ENCODE data around the gene FGF11.
A peak's percentile ranks its signal among the peaks of the same experiment; 100 is the strongest.

Gene FGF11

DNA sequence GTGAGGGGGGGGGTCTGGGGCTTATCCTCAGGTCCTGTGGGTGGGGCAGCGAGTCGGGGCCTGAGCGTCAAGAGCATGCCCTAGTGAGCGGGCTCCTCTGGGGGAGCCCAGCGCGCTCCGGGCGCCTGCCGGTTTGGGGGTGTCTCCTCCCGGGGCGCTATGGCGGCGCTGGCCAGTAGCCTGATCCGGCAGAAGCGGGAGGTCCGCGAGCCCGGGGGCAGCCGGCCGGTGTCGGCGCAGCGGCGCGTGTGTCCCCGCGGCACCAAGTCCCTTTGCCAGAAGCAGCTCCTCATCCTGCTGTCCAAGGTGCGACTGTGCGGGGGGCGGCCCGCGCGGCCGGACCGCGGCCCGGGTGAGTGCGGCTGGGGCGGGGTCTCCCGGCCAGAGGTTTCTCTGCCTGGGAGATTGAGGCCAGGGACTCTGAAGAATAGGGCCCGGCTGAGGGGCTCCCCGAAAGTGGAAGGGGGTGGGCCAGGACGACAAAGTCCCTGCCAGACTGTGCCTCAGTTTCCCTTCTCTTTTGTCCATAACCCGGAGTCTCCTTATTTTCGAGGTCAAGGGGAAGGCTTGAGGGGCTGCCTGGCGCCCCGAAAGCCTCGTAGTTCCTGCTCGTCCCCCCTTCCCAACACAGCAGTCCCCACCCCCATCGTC is at the start of gene FGF11:
Gene FGF11, plus strand, starts transcription at position 51 of the 651 bp plus-strand sequence. Its CDS starts 109 bp downstream, at position 160.
- DNase-seq (ENCODE audit: low spot score) = no peak
- TF ChIP-seq, protein P1, sequence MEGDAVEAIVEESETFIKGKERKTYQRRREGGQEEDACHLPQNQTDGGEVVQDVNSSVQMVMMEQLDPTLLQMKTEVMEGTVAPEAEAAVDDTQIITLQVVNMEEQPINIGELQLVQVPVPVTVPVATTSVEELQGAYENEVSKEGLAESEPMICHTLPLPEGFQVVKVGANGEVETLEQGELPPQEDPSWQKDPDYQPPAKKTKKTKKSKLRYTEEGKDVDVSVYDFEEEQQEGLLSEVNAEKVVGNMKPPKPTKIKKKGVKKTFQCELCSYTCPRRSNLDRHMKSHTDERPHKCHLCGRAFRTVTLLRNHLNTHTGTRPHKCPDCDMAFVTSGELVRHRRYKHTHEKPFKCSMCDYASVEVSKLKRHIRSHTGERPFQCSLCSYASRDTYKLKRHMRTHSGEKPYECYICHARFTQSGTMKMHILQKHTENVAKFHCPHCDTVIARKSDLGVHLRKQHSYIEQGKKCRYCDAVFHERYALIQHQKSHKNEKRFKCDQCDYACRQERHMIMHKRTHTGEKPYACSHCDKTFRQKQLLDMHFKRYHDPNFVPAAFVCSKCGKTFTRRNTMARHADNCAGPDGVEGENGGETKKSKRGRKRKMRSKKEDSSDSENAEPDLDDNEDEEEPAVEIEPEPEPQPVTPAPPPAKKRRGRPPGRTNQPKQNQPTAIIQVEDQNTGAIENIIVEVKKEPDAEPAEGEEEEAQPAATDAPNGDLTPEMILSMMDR (IDR thresholded peaks at IDR 0.05; ENCODE audit: extremely low read depth, insufficient read depth, missing control alignments) = no peak
- in situ Hi-C loops (cut with MboI; ENCODE audit: low pct_unique_long_range_greater_than_20kb, low sequenced_read_pairs, unreplicated experiment) = no loop called here

DNA sequence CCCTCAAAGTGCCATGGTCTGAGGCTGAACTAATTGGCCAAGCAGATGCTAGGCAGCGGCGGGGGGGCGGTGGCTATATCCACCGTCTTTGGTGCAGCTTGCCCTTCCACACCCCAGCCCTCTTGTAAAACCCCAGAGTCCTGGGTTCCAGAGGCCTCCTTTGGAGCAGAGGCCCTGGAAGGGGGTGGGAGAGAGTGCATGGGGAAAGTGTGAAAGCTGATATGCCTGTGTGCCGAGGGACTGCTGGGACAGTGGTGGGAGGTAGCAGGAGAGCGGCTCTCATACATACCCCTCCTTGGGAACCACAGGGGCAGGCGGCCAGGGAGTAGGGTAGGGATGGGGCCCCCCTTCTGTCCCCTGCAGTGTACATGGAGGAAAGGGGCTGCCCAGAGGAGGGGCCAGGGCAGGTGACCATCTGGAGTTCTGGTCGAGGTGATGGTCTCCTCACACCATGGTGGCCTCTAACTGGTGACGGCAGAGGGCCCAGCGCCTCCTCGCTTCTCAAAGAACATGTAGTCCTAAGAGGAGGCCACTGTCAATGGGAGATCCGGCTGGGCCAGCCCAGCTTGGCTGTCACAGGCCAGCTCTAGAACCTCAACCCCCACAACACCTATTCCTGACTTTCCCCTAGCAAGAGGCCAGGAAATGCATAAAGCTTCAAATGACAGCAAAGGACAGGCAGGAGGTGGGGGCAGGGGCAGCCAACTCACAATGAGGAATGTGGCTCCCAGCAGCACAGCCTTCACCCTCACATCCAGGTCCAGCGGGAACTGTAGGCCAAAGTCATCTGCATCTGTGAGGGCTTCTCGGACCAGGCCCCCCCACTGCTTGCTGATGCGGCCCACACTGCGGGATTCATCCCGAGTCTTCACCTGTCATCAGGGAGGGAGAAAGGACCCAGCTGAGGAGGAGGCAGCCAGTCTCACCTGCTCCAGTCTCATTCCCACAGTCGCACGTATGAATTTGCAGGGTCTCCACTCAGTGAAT is 49.1 kb upstream of the FGF11 start:
- in situ Hi-C loops (cut with MboI; ENCODE audit: low pct_unique_long_range_greater_than_20kb, low sequenced_read_pairs, unreplicated experiment) = no loop called here
- DNase-seq (ENCODE audit: low spot score) = no peak
- TF ChIP-seq, protein P1 (IDR thresholded peaks at IDR 0.05; ENCODE audit: extremely low read depth, insufficient read depth, missing control alignments) = no peak

DNA sequence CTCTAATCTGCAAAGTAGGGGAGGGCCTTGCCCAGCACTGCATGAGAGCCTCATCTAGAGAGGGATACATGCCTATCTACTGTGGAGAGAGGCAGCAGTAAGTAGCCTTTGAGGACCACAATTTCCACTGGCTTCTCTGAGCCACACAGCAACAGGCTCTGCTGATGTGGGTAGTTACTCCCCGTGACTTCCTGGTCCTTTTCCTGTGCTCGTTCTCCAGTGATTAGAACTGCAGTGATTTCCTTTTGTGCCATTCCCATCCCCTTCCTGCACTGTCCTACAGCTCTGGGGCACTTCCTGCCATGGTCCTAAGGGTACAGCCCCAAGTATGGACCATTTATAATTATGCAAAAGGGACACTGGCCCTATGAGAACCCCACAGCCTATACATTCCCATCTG is 48.0 kb upstream of the FGF11 start:
- DNase-seq (ENCODE audit: low spot score) = no peak
- in situ Hi-C loops (cut with MboI; ENCODE audit: low pct_unique_long_range_greater_than_20kb, low sequenced_read_pairs, unreplicated experiment) = no loop called here
- TF ChIP-seq, protein P1 (IDR thresholded peaks at IDR 0.05; ENCODE audit: extremely low read depth, insufficient read depth, missing control alignments) = no peak

DNA sequence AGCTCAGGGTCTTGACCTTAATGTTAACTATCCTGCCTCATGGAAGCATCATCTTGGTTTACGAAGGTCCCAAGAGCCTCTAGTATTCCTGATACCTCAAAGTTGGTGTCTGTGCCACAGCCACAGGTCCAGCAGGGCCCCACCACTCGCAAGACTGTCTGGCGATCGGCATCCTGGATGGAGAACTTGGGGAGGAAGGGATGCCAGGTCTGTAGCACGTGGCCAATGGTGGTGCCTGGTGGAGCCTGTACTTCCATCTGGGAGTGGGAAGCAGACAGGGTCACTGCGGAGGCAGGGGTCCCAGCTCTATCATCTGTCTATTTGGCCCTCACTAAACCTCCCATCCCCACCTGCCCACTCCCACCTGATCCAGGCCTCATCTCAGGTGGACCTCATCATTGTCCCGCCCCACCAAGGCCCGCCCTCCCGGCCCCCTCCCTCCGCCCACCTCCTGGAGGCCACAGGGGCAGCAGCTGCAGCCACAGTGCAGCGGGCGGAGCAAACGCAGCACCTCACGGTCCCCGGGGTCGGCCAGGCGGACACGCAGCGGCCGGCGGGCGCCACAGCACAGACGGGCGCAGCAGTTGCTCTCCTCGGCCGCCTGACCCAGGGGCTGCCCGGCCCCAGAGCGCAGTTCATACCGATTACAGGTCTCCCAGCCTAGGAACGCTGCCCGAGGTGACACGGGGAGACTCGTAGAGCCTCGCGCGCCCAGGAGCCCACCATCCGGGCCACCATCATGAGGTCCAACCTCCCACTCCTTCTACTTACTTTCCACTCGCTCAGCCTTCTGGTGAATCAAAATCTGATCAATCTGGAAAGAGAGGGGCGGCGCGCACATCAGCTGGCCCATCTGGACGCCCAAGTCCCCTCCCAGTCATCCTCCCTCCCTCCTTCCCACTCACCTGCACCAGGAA is 46.4 kb upstream of the FGF11 start:
- DNase-seq (ENCODE audit: low spot score) = no peak
- in situ Hi-C loops (cut with MboI; ENCODE audit: low pct_unique_long_range_greater_than_20kb, low sequenced_read_pairs, unreplicated experiment) = no loop called here
- TF ChIP-seq, protein P1 (IDR thresholded peaks at IDR 0.05; ENCODE audit: extremely low read depth, insufficient read depth, missing control alignments) = no peak

DNA sequence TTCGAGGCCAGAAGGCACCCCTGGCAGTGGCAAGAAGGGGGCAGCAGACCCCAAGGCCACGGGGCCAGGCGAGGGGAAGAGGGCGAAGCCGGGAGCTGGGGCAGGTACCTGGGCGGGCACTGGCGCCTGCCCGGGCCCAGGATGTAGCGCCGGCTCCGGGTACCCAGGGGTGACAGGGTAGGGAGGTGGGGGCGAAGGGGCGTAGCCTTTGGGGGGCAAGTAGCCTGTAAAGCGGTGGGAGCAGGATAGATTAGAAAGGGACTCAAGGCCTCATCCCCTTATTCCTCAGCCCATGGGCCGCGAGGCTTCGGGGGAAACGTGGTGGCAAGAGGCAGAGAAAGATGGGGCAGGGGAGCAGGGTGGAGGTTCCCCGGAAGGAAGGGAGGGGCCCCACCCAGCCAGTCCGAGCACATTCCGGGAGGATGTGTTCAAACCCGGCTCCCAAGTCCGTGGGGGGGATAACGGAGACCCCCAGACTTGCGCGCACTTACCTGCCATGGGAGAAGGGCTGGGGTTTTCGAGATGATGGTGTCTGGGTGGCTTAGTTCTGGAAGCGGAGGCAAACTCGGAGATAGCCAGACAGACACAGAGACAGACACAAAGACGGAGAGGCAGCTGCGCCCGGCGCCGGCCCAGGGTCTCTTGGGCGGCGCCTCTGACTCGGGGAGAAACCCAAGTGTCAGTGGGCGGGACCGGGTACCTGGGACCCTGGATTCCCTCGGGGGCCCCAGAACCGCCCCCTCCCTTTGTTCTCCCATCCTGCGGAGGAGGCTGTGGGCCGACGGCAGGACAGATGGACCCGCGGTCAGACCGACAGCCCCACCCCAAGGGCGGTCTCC is 45.5 kb upstream of the FGF11 start:
- in situ Hi-C loops (cut with MboI; ENCODE audit: low pct_unique_long_range_greater_than_20kb, low sequenced_read_pairs, unreplicated experiment) = no loop called here
- TF ChIP-seq, protein P1 (IDR thresholded peaks at IDR 0.05; ENCODE audit: extremely low read depth, insufficient read depth, missing control alignments) = no peak
- peak; percentile 90 for DNase-seq (ENCODE audit: low spot score)
